Panc1 (cell line): ENCODE measurements around the gene AHI1. TPM values are rescaled to one million over a fixed set of nuclear protein-coding genes. Genes with fewer than 3 reads are reported as not detected.

Experiments used
- ATAC-seq: fragments of 200-7000 bp; cut with Tn5 transposase; 2 replicates; pipeline ENCODE4 v1.9.1; 2020; ENCODE audit warnings: mild to moderate bottlenecking, moderate library complexity
- BruUV-seq: library from RNA; stranded (reverse); fragments of 400-500 nt; replicated peaks from 2 replicates; lab custom pipeline; 2021; lab: Mats Ljungman, UMichigan
- CTCF ChIA-PET: fragments of 300-600 bp; sonication (Branson Sonifier 250); formaldehyde crosslinking; loops from one replicate; lab custom pipeline; 2022; ENCODE audit warnings: antibody characterized with exemption; lab: Charles Lee
- POLR2A ChIA-PET: fragments of 300-600 bp; sonication (Branson Sonifier 250); formaldehyde crosslinking; loops from one replicate; lab custom pipeline; 2022; ENCODE audit warnings: antibody characterized with exemption; lab: Charles Lee
- DNase-seq: peaks from one replicate; pipeline ENCODE4 v3.0.0-alpha.2; 2010; ENCODE audit warnings: low read depth, low spot score
- H3K27ac ChIP-seq: 2 replicates; pipeline ENCODE4 v1.5.1; 2011; ENCODE audit warnings: mild to moderate bottlenecking, low read length, inconsistent platforms
- H3K27me3 ChIP-seq: fragments of 200-500 bp; sonication (Bioruptor generic); 2 replicates; pipeline ENCODE4 v1.6.0; 2014; ENCODE audit warnings: low read length, inconsistent platforms; ENCODE audit not compliant: control insufficient read depth, insufficient read depth
- H3K36me3 ChIP-seq: fragments of 200-500 bp; sonication (Bioruptor generic); 2 replicates; pipeline ENCODE4 v1.5.1; 2014; ENCODE audit warnings: inconsistent platforms, mild to moderate bottlenecking, low read length, moderate library complexity; ENCODE audit not compliant: control insufficient read depth, insufficient read depth
- H3K4me1 ChIP-seq: 2 replicates; pipeline ENCODE4 v1.5.1; 2011; ENCODE audit warnings: inconsistent platforms, mild to moderate bottlenecking, low read length, moderate library complexity; ENCODE audit not compliant: control insufficient read depth, insufficient read depth
- H3K4me3 ChIP-seq, 2 experiments: 2 replicates each; pipeline ENCODE4 v1.5.1; 2011 to 2012; ENCODE audit warnings: low read depth in 2 of 2, low read length in 2 of 2, mild to moderate bottlenecking in 2 of 2, inconsistent platforms in 1 of 2, moderate library complexity in 1 of 2
- H3K9me3 ChIP-seq: fragments of 200-500 bp; sonication (Bioruptor generic); 2 replicates; pipeline ENCODE4 v1.5.1; 2014; ENCODE audit warnings: low read depth, mild to moderate bottlenecking, inconsistent platforms, low read length, moderate library complexity; ENCODE audit not compliant: control insufficient read depth, insufficient read depth
- POLR2AphosphoS5 ChIP-seq: IDR thresholded peaks from 2 replicates; pipeline ENCODE4 v1.6.1; 2012; ENCODE audit warnings: mild to moderate bottlenecking, low read depth, low read length, moderate library complexity
- REST ChIP-seq, 2 experiments: IDR thresholded peaks; 2 replicates each; pipeline ENCODE4 v1.6.1; 2011 to 2012; ENCODE audit warnings: low read depth in 2 of 2, control low read depth in 1 of 2, low read length in 1 of 2, mild to moderate bottlenecking in 1 of 2, moderate library complexity in 1 of 2; ENCODE audit not compliant: insufficient read depth in 1 of 2
- SIN3A ChIP-seq: IDR thresholded peaks from 2 replicates; pipeline ENCODE4 v1.6.1; 2012; ENCODE audit warnings: low read depth, mild to moderate bottlenecking, low read length, moderate library complexity, borderline replicate concordance; ENCODE audit not compliant: insufficient read depth
- TCF7L2 ChIP-seq: IDR thresholded peaks from 2 replicates; pipeline ENCODE4 v1.6.1; 2011; ENCODE audit warnings: mild to moderate bottlenecking, low read depth, low read length, inconsistent platforms
- in situ Hi-C: cut with HindIII; loops from 2 replicates; pipeline ENCODE4 v1.10.0; 2016; ENCODE audit warnings: low sequenced_read_pairs, low pct_unique_long_range_greater_than_20kb
- intact Hi-C: fragments of 100-400 bp; cut with micrococcal nuclease; formaldehyde crosslinking; loops from one replicate; pipeline ENCODE4 v1.10.0; 2022; ENCODE audit not compliant: unreplicated experiment
- total RNA-seq: library from RNA; stranded (reverse); gene quantifications from one replicate; pipeline ENCODE4 v1.2.1, GENCODE V29; 2021; ENCODE audit not compliant: unreplicated experiment
- TF ChIP-seq, protein P1 (sequence below): fragments of 450-650 bp; IDR thresholded peaks from 2 replicates; pipeline ENCODE4 v1.5.1; 2017; ENCODE audit warnings: mild to moderate bottlenecking

Gene AHI1
- total RNA-seq, 1 experiment from 2014 or later, result 22.3 TPM

DNA sequence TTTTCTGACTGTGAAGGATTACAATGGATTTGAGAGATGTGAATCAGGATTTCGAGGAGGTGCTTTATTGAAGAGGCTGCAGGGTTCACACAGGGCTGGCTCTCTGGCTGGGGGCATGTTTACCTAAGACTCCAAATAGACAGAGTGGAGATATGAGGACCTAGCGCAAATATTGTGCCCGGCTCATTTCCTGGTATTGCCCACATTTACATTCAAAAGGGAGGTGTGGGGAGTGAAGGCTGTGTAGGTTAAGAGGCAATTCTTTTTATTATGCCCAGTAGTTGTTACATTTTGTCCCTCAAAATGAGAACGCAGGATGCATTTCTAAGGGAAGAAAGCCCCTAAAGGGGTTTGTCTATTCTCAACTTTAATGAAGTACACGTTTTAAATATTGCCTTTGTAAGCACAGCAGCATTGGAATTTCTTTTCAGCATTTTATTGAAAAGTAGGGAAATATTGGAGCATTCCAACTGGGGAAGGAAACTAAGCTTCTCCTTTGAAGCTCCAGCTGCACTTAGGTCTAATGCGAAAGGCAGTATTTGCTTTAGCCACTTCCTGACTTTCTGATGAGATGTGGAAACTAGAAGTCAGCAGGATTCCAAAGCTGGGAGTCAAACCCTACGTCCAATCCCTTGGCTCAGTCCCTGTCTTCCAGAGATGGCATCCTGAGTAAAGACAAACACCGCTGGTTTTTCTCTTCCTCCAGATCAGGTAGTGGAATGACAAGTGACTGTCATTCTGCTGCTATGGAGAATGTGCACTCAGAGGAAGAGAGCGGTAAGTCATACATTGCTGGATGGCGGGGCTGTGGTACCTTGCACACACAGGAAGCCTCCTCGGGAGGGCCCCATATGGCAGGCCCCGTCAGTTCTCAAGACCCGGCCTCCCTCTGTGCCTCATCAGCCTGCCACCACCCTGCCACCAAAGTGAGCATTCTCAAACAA lies 245.8 kb downstream of the AHI1 start:
- intact Hi-C loops, result no loop called here
- TF ChIP-seq, protein P1, sequence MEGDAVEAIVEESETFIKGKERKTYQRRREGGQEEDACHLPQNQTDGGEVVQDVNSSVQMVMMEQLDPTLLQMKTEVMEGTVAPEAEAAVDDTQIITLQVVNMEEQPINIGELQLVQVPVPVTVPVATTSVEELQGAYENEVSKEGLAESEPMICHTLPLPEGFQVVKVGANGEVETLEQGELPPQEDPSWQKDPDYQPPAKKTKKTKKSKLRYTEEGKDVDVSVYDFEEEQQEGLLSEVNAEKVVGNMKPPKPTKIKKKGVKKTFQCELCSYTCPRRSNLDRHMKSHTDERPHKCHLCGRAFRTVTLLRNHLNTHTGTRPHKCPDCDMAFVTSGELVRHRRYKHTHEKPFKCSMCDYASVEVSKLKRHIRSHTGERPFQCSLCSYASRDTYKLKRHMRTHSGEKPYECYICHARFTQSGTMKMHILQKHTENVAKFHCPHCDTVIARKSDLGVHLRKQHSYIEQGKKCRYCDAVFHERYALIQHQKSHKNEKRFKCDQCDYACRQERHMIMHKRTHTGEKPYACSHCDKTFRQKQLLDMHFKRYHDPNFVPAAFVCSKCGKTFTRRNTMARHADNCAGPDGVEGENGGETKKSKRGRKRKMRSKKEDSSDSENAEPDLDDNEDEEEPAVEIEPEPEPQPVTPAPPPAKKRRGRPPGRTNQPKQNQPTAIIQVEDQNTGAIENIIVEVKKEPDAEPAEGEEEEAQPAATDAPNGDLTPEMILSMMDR, result no peak
- TF ChIP-seq TCF7L2, result no peak
- no peak for TF ChIP-seq REST (IDR thresholded peaks at IDR 0.05; ENCODE audit: insufficient read depth in 1 of 2, low read depth in 2 of 2, low read length in 1 of 2)
- TF ChIP-seq POLR2AphosphoS5, result no peak
- no peak for TF ChIP-seq SIN3A
- in situ Hi-C loops, result no loop called here
- H3K9me3 ChIP-seq, result no peaks in the 10 kb centered on the region
- no TSS peak for BruUV-seq
- CTCF ChIA-PET, result no interaction called here
- H3K4me1 ChIP-seq, result no peaks in the 10 kb centered on the region
- no peak for DNase-seq
- no peak overlapping the region for H3K27ac ChIP-seq
- H3K36me3 ChIP-seq, result no peaks in the 10 kb centered on the region
- POLR2A ChIA-PET, result no interaction called here
- ATAC-seq, result no peak
- no peaks in the 10 kb centered on the region for H3K27me3 ChIP-seq
- no peak overlapping the region for H3K4me3 ChIP-seq

DNA sequence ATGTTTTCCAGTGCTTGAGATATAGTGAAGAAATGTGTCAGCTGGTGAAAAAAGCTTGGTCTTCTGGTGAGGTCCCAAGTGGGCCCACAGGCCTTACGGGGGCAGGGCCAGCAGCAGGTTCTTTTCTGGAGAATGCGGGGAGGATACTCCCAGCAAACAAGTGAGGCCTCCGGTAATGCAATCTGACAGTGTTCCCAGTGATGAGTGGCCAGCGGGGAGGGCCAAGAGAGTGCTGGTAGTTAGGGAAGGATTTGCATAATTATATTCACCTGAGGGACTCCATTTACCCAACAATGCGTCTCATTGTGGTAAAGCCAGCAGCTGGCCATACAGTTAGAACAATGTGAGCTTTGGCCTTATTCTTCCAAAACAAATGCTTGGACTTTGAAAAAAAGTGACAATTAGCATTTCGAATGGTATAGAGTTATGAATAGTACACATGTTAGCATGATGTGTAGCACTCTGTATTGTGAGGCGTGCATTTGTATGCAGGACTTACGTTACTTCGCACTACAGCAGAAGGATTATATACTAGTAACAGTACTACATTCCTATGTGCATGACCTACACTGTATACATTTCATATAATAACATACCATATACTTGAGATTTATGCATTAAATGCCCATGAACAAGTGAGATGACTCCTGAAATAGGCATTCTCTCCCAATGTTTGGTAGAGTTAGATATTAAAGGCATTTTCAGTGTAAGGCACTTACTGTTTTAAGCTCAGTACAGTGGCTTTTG lies 246.6 kb downstream of the AHI1 start:
- H3K36me3 ChIP-seq, result no peaks in the 10 kb centered on the region
- no peaks in the 10 kb centered on the region for H3K4me1 ChIP-seq
- ATAC-seq, result no peak
- H3K27ac ChIP-seq, result no peak overlapping the region
- BruUV-seq, result no TSS peak
- no peak for DNase-seq
- no peak for TF ChIP-seq SIN3A
- no peak for TF ChIP-seq TCF7L2
- TF ChIP-seq POLR2AphosphoS5, result no peak
- no peak for TF ChIP-seq REST (IDR thresholded peaks at IDR 0.05; ENCODE audit: insufficient read depth in 1 of 2, low read depth in 2 of 2, low read length in 1 of 2)
- ChIA-PET POLR2A (no interaction called here), CTCF (no interaction called here)
- H3K4me3 ChIP-seq, result no peak overlapping the region
- H3K9me3 ChIP-seq, result no peaks in the 10 kb centered on the region
- intact Hi-C loops (no loop called here), in situ Hi-C loops (no loop called here)
- H3K27me3 ChIP-seq, result no peaks in the 10 kb centered on the region
